Upper lobe of left lung (tissue), 4 donors: ENCODE results near the gene FAM227B.

ENCODE experiments used
- POLR2A ChIP-seq, 4 donors: fragments of 450-650 bp; IDR thresholded peaks; one replicate each; pipeline ENCODE4 v1.5.1; 2016 to 2017; ENCODE audit warnings: antibody characterized with exemption in 4 of 4, mild to moderate bottlenecking in 2 of 4
- POLR2AphosphoS5 ChIP-seq, 2 donors: sonication (generic); formaldehyde crosslinking; IDR thresholded peaks; one replicate each; pipeline ENCODE4 v1.5.1; 2017; ENCODE audit warnings: antibody characterized with exemption in 2 of 2
- TF ChIP-seq, protein P1 (sequence below), 6 experiments: fragments of 450-650 bp in 4 of 6; fragments of 200-600 bp in 2 of 6; sonication (generic) in 2 of 6; IDR thresholded peaks; one replicate each; pipeline ENCODE4 v1.5.1; 2016 to 2019; ENCODE audit warnings: antibody characterized with exemption in 6 of 6

DNA sequence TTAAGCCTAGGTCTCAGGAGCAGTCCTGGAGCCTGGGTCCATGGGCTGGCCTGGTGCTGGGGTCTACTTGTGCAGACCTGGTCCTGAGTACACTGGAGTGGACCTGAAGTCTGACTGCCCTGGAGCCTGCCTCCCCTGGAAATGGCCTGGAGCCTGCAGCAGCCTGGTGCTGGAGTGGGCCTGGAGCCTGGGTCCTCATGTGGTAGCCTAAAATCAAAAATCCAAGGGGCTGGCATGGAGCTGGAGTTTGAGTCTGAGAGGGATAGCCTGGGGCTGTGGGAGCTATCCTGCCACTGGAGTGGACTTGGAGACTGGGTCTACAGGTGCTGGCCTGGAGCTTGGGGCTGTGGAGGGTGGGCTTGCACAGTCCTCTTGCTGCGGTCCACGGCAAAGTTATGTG is 15.0 kb downstream of the FAM227B start:
- TF ChIP-seq POLR2A (IDR thresholded peaks at IDR 0.05): no peak
- TF ChIP-seq, protein P1, sequence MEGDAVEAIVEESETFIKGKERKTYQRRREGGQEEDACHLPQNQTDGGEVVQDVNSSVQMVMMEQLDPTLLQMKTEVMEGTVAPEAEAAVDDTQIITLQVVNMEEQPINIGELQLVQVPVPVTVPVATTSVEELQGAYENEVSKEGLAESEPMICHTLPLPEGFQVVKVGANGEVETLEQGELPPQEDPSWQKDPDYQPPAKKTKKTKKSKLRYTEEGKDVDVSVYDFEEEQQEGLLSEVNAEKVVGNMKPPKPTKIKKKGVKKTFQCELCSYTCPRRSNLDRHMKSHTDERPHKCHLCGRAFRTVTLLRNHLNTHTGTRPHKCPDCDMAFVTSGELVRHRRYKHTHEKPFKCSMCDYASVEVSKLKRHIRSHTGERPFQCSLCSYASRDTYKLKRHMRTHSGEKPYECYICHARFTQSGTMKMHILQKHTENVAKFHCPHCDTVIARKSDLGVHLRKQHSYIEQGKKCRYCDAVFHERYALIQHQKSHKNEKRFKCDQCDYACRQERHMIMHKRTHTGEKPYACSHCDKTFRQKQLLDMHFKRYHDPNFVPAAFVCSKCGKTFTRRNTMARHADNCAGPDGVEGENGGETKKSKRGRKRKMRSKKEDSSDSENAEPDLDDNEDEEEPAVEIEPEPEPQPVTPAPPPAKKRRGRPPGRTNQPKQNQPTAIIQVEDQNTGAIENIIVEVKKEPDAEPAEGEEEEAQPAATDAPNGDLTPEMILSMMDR (IDR thresholded peaks at IDR 0.05): no peak
- TF ChIP-seq POLR2AphosphoS5 (IDR thresholded peaks at IDR 0.05): no peak
